GM10266 (cell line): Measurements from ENCODE around the gene RPS6KB2.

Source experiments
- DNase-seq: peaks from one replicate; pipeline ENCODE4 v3.0.0; 2012; ENCODE audit errors: extremely low spot score
- TF ChIP-seq, protein P1 (sequence below): IDR thresholded peaks from 2 replicates; pipeline ENCODE4 v1.5.1; 2012; ENCODE audit warnings: mild to moderate bottlenecking, low read depth; ENCODE audit not compliant: control insufficient read depth, insufficient read depth; ENCODE audit errors: missing control alignments

Gene RPS6KB2

DNA sequence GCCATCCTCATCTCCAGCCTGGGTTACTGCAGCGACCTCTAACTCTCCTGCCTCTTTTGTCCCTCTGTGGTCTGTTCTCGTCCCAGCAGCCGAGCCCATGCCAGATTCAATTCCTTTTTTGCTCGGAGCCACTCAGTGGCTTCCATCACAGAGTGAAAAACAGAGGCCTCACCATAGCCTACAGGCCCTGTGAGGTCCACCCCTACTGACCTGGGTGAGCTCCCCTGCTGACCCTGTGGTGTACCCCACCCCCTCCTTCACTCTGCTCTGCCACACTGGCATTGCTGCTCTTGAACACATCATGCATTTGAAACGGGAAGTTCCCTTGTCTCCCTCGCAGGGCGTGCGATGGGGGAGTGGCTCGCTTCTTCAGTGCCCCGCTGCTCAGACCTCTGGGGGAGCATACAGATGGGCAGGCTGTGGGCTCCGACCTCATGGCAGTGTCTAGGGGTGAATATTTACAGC lies 56.6 kb downstream of the RPS6KB2 start:
- DNase-seq = no peak
- TF ChIP-seq, protein P1, sequence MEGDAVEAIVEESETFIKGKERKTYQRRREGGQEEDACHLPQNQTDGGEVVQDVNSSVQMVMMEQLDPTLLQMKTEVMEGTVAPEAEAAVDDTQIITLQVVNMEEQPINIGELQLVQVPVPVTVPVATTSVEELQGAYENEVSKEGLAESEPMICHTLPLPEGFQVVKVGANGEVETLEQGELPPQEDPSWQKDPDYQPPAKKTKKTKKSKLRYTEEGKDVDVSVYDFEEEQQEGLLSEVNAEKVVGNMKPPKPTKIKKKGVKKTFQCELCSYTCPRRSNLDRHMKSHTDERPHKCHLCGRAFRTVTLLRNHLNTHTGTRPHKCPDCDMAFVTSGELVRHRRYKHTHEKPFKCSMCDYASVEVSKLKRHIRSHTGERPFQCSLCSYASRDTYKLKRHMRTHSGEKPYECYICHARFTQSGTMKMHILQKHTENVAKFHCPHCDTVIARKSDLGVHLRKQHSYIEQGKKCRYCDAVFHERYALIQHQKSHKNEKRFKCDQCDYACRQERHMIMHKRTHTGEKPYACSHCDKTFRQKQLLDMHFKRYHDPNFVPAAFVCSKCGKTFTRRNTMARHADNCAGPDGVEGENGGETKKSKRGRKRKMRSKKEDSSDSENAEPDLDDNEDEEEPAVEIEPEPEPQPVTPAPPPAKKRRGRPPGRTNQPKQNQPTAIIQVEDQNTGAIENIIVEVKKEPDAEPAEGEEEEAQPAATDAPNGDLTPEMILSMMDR = no peak
